ENCODE measurements around the gene TRIM3.

DNA sequence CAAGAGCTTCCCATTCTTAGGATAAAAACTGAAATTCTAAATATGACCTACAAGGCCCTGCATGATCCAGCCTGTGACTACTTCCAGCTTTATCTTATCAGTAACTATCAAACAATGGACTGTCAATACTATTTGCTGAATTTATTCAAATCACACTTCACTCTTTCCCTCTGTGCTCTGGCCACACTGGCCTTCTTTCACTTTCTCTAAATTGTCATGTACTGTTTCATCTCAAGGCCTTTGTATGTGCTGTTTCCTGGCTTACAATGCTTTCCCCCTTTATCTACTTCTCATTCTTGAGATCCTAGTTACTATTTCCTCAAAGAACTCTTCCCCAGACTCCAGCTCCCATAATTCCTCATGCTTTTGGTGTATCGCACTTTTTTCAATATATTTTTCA, 13.2 kb upstream of the TRIM3 start:
- TF ChIP-seq SUZ12 (IDR thresholded peaks at IDR 0.05) (no peak), PKNOX1 (IDR thresholded peaks at IDR 0.05) (no peak), NFRKB (IDR thresholded peaks at IDR 0.05) (no peak), TARDBP (IDR thresholded peaks at IDR 0.05) (no peak), FOXA1 (IDR thresholded peaks at IDR 0.05) (no peak), SP1 (IDR thresholded peaks at IDR 0.05) (no peak), ZNF384 (IDR thresholded peaks at IDR 0.05) (no peak)

Measured in HEK293T (cell line).